Activated CD4-positive, alpha-beta T cell treated with anti-CD3 and anti-CD28 coated beads, Interleukin-2, amount 10 ng/mL, durations not matched to agents 24 days and 14 days (primary cell): ENCODE data around the gene ZNF200. TPM values are rescaled to one million over a fixed set of nuclear protein-coding genes. Genes with fewer than 3 reads are reported as not detected.
A peak's percentile ranks its signal among the peaks of the same experiment; 100 is the strongest.
"Not testable (repeated sequence)": the region's sequence is repeated elsewhere in the genome, so short reads cannot be mapped to it uniquely, and the experiment has no call there.

Experiments used
- DNase-seq: peaks from one replicate; pipeline ENCODE4 v3.0.0; 2022
- H3K27ac Mint-ChIP-seq: one replicate; pipeline ENCODE4 v1.8.0; 2022; ENCODE audit warnings: mild to moderate bottlenecking, mixed read lengths
- H3K27me3 Mint-ChIP-seq: one replicate; pipeline ENCODE4 v1.8.0; 2022; ENCODE audit warnings: mixed read lengths
- H3K36me3 Mint-ChIP-seq: one replicate; pipeline ENCODE4 v1.8.0; 2022; ENCODE audit warnings: low read depth, mild to moderate bottlenecking, mixed read lengths
- H3K4me1 Mint-ChIP-seq: one replicate; pipeline ENCODE4 v1.8.0; 2021; ENCODE audit warnings: mixed read lengths
- H3K4me3 Mint-ChIP-seq: one replicate; pipeline ENCODE4 v1.8.0; 2022; ENCODE audit warnings: mild to moderate bottlenecking, moderate library complexity, mixed read lengths
- H3K9me3 Mint-ChIP-seq: one replicate; pipeline ENCODE4 v1.8.0; 2021; ENCODE audit warnings: mixed read lengths
- intact Hi-C: fragments of 100-400 bp; cut with micrococcal nuclease; formaldehyde crosslinking; loops from one replicate; pipeline ENCODE4 v1.15.1; 2023
- total RNA-seq: library from RNA; stranded (reverse); gene quantifications from 2 replicates; pipeline ENCODE4 v1.2.3, GENCODE V29; 2022

ZNF200 gene
- total RNA-seq, result 13.1 and 13.4 TPM in 2 replicates

- intact Hi-C loops, result loop anchor here (1.0 to 2.0 kb wide), 2 partner anchors 20 to 29 kb away; no protein-coding TSS in a partner anchor
- DNase-seq, result peak; percentile 98
- H3K4me1 Mint-ChIP-seq, result peaks cover 20% of the 10 kb centered on the region
- H3K9me3 Mint-ChIP-seq, result peaks cover 24% of the 10 kb centered on the region
- peak within 1 kb of the TSS; percentile 91 for H3K4me3 Mint-ChIP-seq
- peaks cover 45% of the 10 kb centered on the region for H3K36me3 Mint-ChIP-seq
- peak within 1 kb of the TSS; percentile 95 for H3K27ac Mint-ChIP-seq
- no peaks in the 10 kb centered on the region for H3K27me3 Mint-ChIP-seq
Measured at GRCh38 chr16:3234857-3235561, at the start of gene ZNF200. TSS of gene ZNF200 (minus strand) at chr16:3235158. CDS start at chr16:3233755, 1,403 bp downstream.

DNA sequence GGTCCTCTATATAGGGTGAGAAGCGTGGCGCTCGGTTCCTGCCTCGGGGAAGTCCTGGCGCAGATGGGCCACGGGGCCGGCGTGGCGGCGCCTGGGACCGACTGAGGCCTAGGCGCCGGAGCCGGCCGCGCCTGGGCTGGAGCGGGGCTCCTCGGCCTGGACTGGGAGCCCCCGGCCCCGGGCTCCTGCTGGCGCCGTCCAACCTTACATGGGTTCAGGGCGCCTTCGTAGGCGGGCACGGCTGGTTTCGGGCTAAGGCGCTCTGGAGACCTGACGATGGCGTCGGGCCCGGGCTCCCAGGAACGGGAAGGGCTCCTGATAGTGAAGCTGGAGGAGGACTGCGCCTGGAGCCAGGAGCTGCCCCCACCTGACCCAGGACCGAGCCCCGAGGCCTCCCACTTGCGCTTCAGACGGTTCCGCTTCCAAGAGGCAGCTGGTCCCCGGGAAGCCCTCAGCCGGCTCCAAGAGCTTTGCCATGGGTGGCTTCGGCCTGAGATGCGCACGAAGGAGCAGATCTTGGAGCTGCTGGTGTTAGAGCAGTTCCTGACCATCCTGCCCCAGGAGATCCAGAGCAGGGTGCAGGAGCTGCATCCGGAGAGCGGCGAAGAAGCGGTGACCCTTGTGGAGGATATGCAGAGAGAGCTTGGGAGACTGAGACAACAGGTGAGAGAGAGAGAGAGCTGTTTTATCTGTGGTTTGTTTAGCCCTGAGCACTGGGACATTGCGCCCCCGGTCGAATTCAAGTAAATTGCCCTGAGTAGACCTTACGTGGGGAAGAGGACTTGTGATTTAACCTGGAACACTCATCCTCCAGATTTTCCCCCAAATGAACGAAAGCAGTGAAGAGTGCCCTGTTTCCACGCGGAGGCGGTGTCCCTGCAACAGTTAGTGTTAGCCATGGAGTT lies 48.8 kb upstream of the ZNF200 start:
- peaks cover 9% of the 10 kb centered on the region for H3K9me3 Mint-ChIP-seq
- H3K27me3 Mint-ChIP-seq, result peaks cover 2% of the 10 kb centered on the region
- peaks cover 51% of the 10 kb centered on the region for H3K36me3 Mint-ChIP-seq
- DNase-seq, result no peak
- H3K27ac Mint-ChIP-seq, result peak overlapping the region; percentile 98
- intact Hi-C loops, result loop anchor here (1.0 to 10.0 kb wide), 7 partner anchors 19 to 259 kb away; partner anchors contain the start of genes CLUAP1, HCFC1R1, THOC6 and TIGD7
- peak overlapping the region; percentile 88 for H3K4me3 Mint-ChIP-seq
- H3K4me1 Mint-ChIP-seq, result peaks cover 18% of the 10 kb centered on the region

GRCh38 chr16:3282730-3283542 lies 48.0 kb upstream of the ZNF200 start, which contains the start of gene ZNF263:
TSS of gene ZNF263 (plus strand) at chr16:3283491. CDS start at chr16:3283819, 328 bp downstream.
- DNase-seq, result peak; percentile 98
- Mint-ChIP-seq H3K4me3 (peak within 1 kb of the TSS; percentile 88), H3K4me1 (peaks cover 18% of the 10 kb centered on the region), H3K27me3 (peaks cover 4% of the 10 kb centered on the region), H3K9me3 (peaks cover 9% of the 10 kb centered on the region), H3K36me3 (peaks cover 43% of the 10 kb centered on the region), H3K27ac (peak within 1 kb of the TSS; percentile 98)
- intact Hi-C loops, result loop anchor here (1.0 to 10.0 kb wide), 7 partner anchors 19 to 258 kb away; partner anchors contain the start of genes CLUAP1, HCFC1R1, THOC6 and TIGD7

DNA sequence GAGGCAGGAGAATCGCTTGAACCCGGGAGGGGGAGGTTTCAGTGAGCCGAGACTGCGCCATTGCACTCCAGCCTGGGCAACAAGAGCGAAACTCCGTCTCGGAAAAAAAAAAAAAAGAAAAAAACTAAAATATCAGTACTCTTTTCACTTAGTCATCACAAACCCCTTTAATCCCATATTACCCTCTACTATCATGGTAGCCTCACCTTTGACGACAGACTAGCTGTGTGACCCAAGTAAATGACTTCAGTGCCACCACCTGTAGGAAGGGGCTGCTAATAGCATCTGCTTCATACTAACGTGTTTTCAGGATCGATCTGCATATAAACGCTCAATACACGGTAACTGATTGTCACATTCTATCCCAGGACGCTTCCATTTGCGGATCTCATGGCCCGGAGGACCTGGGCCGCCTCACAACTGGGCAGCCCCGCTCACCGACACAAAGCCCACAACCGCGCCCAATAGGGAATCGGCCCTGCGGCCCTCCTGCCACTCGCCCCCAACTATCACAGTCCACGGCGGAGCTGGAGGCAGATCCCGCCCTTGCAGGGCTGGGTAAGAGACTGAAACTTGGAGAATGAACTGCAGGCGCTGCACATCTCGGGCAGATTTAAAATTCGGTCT lies 47.3 kb upstream of the ZNF200 start:
- H3K27ac Mint-ChIP-seq, result peak overlapping the region; percentile 98
- peaks cover 9% of the 10 kb centered on the region for H3K9me3 Mint-ChIP-seq
- DNase-seq, result no peak
- peaks cover 18% of the 10 kb centered on the region for H3K4me1 Mint-ChIP-seq
- peaks cover 35% of the 10 kb centered on the region for H3K36me3 Mint-ChIP-seq
- H3K4me3 Mint-ChIP-seq, result peak overlapping the region; percentile 88
- H3K27me3 Mint-ChIP-seq, result peaks cover 6% of the 10 kb centered on the region
- intact Hi-C loops, result loop anchor here (2.0 to 10.0 kb wide), 4 partner anchors 130 to 257 kb away; partner anchors contain the start of genes CLUAP1, HCFC1R1, THOC6 and TNFRSF12A

- intact Hi-C loops, result loop anchor here (5.0 to 10.0 kb wide), 2 partner anchors 129 to 257 kb away; partner anchors contain the start of genes HCFC1R1, THOC6 and TNFRSF12A
- peaks cover 6% of the 10 kb centered on the region for H3K27me3 Mint-ChIP-seq
- peaks cover 9% of the 10 kb centered on the region for H3K9me3 Mint-ChIP-seq
- H3K27ac Mint-ChIP-seq, result no peak overlapping the region
- peaks cover 26% of the 10 kb centered on the region for H3K36me3 Mint-ChIP-seq
- H3K4me3 Mint-ChIP-seq, result peak overlapping the region; percentile 35
- H3K4me1 Mint-ChIP-seq, result peaks cover 18% of the 10 kb centered on the region
- no peak for DNase-seq
Measured at GRCh38 chr16:3281222-3281820, 46.4 kb upstream of the ZNF200 start.

- Mint-ChIP-seq H3K36me3 (no peaks in the 10 kb centered on the region), H3K27me3 (peaks cover 5% of the 10 kb centered on the region), H3K4me3 (no peak overlapping the region), H3K4me1 (no peaks in the 10 kb centered on the region), H3K27ac (no peak overlapping the region), H3K9me3 (no peaks in the 10 kb centered on the region)
- intact Hi-C loops, result no loop called here
- no peak for DNase-seq
Measured at GRCh38 chr16:3276679-3277078, 41.7 kb upstream of the ZNF200 start.

- Mint-ChIP-seq H3K36me3 (no peaks in the 10 kb centered on the region), H3K4me1 (no peaks in the 10 kb centered on the region), H3K4me3 (no peak overlapping the region), H3K9me3 (no peaks in the 10 kb centered on the region), H3K27ac (no peak overlapping the region), H3K27me3 (peaks cover 5% of the 10 kb centered on the region)
- intact Hi-C loops, result no loop called here
- DNase-seq, result no peak
Measured at GRCh38 chr16:3274947-3275346, 40.0 kb upstream of the ZNF200 start.

- Mint-ChIP-seq H3K4me3 (no peak overlapping the region), H3K4me1 (no peaks in the 10 kb centered on the region), H3K27ac (no peak overlapping the region), H3K27me3 (peaks cover 5% of the 10 kb centered on the region), H3K9me3 (no peaks in the 10 kb centered on the region), H3K36me3 (no peaks in the 10 kb centered on the region)
- intact Hi-C loops, result no loop called here
- DNase-seq, result no peak
Measured at GRCh38 chr16:3274490-3274889, 39.5 kb upstream of the ZNF200 start.

- peaks cover 26% of the 10 kb centered on the region for H3K36me3 Mint-ChIP-seq
- H3K4me3 Mint-ChIP-seq, H3K9me3 Mint-ChIP-seq, H3K4me1 Mint-ChIP-seq, H3K27me3 Mint-ChIP-seq, DNase-seq, intact Hi-C loops, H3K27ac Mint-ChIP-seq: not testable (repeated sequence)
Measured at GRCh38 chr16:3271281-3271680, 36.3 kb upstream of the ZNF200 start.

DNA sequence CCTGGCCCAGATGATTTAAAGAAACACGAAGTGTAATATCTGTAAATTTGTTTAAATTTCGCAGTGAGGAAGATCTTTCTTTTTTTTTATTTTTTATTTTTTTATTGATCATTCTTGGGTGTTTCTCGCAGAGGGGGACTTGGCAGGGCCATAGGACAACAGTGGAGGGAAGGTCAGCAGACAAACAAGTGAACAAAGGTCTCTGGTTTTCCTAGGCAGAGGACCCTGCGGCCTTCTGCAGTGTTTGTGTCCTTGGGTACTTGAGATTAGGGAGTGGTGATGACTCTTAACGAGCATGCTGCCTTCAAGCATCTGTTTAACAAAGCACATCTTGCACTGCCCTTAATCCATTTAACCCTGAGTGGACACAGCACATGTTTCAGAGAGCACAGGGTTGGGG lies 35.8 kb upstream of the ZNF200 start:
- DNase-seq, H3K9me3 Mint-ChIP-seq, H3K4me1 Mint-ChIP-seq, H3K27me3 Mint-ChIP-seq, intact Hi-C loops, H3K4me3 Mint-ChIP-seq, H3K27ac Mint-ChIP-seq: not testable (repeated sequence)
- H3K36me3 Mint-ChIP-seq, result peaks cover 27% of the 10 kb centered on the region

DNA sequence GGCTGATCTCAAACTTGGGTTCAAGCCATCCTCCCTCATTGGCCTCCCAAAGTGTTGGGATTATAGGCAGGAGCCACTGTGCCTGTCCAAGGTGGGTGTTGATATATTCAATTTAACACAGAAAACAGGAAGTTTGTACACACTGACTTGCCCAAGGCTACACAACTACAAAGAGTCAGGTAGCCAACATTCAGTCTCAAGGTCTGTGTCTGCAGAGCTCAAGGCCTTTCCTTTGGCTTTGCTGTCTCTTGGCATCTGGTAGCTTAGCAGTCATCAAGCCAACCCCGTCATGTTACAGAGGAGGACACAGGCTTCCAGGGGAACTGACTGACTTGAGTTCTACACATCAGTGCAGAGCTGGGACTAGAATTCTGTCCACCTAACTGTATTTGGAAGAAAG lies 33.3 kb upstream of the ZNF200 start:
- Mint-ChIP-seq H3K9me3 (peaks cover 8% of the 10 kb centered on the region), H3K4me1 (peaks cover 9% of the 10 kb centered on the region), H3K27me3 (no peaks in the 10 kb centered on the region), H3K36me3 (peaks cover 42% of the 10 kb centered on the region), H3K4me3 (no peak overlapping the region), H3K27ac (no peak overlapping the region)
- DNase-seq, result no peak
- intact Hi-C loops, result loop anchor here (10.0 kb wide), 1 partner anchor 53 kb away; no protein-coding TSS in a partner anchor

GRCh38 chr16:3266873-3267537 lies 32.0 kb upstream of the ZNF200 start:
- Mint-ChIP-seq H3K4me1 (peaks cover 15% of the 10 kb centered on the region), H3K27ac (no peak overlapping the region), H3K9me3 (peaks cover 13% of the 10 kb centered on the region), H3K4me3 (no peak overlapping the region), H3K36me3 (peaks cover 49% of the 10 kb centered on the region), H3K27me3 (no peaks in the 10 kb centered on the region)
- intact Hi-C loops, result loop anchor here (10.0 kb wide), 1 partner anchor 52 kb away; no protein-coding TSS in a partner anchor
- no peak for DNase-seq
